GM18907 (cell line): Measurements from ENCODE around the gene LKAAEAR1.
"Not testable (repeated sequence)": the region's sequence is repeated elsewhere in the genome, so short reads cannot be mapped to it uniquely, and the experiment has no call there.

Experiments
- ATAC-seq: cut with Tn5 transposase; IDR thresholded peaks from one replicate; pipeline ENCODE4 v1.9.1; 2021; ENCODE audit warnings: mild to moderate bottlenecking, moderate library complexity; ENCODE audit not compliant: unreplicated experiment

Gene LKAAEAR1, protein sequence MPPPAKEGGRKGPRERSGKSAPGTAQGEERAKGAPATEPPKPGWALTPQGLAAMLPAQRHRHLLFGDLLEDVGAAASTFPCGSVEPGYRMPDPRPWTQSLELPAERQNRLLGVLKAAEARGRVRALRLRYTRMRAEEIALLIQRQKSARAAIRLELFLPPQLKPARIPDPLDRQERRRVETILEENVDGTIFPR

DNA sequence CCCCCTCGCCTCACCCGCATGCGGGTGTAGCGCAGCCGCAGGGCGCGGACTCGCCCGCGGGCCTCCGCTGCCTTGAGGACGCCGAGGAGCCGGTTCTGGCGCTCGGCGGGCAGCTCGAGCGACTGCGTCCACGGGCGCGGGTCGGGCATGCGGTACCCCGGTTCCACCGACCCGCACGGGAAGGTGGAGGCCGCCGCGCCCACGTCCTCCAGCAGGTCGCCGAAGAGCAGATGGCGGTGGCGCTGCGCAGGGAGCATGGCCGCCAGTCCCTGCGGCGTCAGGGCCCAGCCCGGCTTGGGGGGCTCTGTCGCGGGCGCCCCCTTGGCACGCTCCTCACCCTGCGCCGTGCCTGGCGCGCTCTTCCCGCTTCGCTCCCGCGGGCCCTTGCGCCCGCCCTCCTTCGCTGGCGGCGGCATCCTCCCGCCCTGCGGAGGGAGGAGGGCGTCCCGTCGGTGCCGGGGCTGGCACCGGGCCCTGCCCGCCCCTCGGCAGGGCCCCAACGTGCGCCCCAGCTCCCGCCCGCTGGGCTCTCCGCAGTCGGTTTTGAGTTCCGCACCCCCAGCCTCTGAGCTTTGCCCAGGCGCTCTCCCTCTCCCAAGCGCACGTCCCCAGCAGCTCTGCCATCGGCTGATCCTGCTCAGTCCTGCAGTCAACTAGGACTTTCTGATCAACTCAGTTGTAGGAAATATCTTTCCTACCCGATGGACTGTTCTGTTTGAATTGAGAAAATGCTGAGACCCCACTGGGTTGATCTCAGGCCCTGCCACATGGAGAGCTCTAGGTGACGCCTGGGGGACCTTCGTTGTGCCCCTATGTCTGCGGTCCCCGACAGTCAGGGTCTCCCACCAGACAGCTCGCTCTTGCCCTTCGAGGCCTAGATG, at the start of gene LKAAEAR1:
TSS of gene LKAAEAR1 (minus strand) at position 595 of the 881 bp plus-strand sequence. CDS start at position 416, 179 bp downstream.
- ATAC-seq, result no peak

DNA sequence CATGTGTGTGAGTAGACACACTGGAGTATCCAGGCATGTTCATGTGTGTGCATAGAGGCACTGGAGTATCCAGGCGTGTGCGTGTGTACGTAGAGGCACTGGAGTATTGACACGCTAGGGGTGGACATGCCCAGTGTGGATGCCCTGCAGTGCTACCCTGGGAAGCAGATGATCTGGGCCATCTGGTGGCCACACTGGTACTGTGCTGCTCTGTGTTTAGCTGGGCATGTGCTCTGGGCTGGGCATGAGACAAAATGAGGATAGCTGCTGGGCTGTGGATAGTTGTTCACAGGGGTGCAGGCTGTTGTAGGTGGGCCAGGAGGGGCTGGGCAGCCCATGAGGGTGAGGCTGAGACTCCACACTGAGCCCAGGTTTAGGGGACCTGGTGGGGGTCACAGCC, 47.2 kb upstream of the LKAAEAR1 start:
- no peak for ATAC-seq

- no peak for ATAC-seq
Observed at GRCh38 chr20:64130876-64131275, 46.7 kb upstream of the LKAAEAR1 start.

DNA sequence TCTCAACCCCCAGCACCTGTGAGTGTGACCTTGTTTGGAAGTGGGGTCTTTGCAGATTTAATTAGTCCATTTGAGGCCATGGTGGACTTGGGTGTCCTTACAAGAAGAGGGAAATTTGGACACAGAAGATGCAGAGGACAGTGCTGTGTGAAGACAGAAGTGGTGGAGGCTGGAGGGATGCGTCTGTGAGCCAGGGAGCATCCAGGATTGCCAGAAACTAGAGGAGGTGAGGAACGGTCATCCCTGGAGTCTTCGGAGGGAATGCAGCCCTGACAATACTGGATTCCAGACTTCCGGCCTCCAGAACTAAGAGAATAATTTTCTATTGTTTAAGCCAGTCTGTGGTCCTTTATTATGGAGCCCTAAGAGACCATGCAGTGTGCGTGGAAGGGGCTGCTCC, 46.1 kb upstream of the LKAAEAR1 start:
- ATAC-seq, result no peak

GRCh38 chr20:64129146-64129782, 45.1 kb upstream of the LKAAEAR1 start:
- ATAC-seq, result no peak

DNA sequence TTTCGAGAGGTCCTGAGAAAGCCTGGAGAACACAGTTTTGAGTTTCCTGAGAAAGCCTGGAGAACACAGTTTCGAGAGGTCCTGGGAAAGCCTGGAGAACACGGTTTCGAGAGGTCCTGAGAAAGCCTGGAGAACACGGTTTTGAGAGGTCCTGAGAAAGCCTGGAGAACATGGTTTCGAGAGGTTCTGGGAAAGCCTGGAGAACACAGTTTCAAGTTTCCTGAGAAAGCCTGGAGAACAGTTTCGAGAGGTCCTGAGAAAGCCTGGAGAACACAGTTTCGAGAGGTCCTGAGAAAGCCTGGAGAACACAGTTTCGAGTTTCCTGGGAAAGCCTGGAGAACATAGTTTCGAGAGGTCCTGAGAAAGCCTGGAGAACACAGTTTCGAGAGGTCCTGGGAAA, 39.3 kb upstream of the LKAAEAR1 start:
- ATAC-seq, result not testable (repeated sequence)

DNA sequence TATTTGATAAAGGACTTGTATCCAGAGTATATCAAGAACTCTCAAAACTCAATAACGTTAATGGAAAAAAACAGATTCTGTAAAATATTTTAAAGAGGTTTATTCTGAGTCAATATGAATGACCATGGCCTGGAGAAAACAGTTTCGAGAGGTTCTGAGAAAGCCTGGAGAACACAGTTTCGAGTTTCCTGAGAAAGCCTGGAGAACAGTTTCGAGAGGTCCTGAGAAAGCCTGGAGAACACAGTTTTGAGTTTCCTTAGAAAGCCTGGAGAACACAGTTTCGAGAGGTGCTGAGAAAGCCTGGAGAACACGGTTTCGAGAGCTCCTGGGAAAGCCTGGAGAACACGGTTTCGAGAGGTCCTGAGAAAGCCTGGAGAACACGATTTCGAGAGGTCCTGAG, 38.7 kb upstream of the LKAAEAR1 start:
- ATAC-seq, result not testable (repeated sequence)

GRCh38 chr20:64121586-64121985, 37.4 kb upstream of the LKAAEAR1 start:
- no peak for ATAC-seq

DNA sequence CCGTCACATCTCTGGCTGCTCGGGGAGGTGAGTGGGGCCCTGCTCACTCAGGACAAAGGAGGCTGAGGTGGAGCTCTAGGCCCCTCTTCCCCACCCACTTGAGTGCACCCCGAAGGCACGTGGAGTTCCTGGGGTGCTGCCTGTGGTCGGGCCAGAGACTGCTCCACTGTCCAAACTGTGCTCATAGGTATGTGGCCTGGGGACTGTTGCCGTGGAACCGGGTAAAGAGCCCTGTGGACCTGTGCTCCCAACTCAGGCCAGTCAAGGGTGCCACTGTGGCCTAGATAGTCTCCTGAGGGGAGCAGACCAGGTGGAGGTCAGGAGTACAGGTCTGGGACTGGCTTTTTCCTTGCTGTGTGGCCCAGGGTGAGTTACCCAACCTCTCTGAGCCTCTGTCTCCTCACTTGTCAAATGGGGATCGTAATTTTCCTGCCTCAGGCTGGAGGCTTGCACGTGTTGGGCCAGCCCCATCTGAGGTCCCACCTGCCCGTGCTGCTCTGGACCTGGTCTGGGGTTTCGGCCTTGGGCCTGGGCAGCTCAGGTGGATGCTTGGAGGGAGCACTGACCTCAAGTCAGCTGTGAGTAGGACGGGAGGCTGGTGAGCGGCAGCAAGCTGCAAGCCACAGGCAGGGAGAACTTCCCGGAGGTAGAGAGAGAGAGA, 35.6 kb upstream of the LKAAEAR1 start:
- ATAC-seq, result no peak

DNA sequence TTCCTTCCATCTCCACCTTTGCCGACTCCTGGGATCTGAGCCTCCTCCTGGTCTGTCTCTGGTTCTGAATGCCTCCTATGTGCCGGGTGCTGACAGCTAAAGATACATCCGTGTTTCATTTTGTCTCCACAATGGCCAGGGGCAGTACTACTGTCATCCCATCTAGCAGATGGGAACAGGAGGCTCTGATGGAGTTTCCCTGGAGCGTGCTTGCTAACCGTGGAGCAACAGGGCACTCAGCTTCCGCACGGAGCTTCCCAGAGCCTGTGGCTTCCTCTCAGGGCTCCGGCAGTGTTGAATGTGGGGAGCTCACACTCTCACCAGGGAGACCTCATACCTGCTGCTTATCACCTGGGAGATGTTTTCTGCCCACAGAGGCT, 35.1 kb upstream of the LKAAEAR1 start:
- no peak for ATAC-seq

DNA sequence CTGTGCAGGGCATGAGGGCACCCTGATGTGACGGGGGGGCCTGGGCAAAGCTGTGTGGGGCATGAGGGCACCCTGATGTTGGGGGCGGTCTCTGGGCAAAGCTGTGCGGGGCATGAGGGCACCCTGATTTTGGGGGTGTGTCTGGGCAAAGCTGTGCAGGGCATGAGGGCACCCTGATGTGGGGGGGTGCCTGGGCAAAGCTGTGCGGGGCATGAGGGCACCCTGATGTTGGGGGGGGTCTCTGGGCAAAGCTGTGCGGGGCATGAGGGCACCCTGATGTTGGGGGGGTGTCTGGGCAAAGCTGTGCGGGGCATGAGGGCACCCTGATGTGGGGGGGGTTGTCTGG, 33.2 kb upstream of the LKAAEAR1 start:
- not testable (repeated sequence) for ATAC-seq

DNA sequence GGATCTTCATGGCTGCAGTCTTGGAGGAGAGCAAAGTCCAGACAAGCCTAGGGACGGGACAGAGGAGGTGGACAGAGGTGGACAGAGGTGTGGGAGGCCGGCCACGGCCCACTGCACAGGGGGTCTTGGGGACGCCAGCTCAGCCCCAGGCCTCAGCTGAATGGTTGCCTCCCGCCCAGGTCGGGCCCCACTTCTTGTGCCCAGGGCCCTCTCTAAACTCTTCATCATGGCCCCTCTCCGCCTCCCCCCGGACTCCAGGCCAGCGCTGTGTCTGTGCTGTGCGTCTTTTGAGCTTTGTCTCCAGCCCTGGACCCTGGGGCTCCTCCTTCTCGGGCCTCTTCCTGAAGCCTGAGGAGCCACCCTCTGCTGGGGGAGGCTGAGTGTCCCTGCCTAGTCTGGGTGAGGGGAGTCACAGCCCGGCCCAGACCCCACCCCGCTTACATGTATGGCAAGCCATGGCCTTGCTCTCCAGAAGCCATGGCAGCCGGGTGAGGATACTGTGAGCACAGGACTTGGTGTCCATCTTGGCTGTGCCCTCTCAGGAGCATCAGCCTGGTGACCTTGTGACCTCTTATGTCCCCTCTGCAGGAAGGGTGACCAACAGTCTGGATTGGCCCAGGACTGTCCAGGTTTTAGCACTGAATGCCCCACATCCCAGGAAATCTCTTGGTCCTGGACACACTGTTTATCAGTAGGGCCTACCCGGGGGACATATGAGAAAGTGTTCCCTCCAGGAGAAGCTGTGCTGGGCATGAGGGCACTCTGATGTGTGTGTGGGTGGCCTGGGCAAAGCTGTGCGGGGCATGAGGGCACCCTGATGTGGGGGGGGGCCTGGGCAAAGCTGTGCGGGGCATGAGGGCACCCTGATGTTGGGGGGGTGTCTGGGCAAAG, 32.6 kb upstream of the LKAAEAR1 start:
- no peak for ATAC-seq

DNA sequence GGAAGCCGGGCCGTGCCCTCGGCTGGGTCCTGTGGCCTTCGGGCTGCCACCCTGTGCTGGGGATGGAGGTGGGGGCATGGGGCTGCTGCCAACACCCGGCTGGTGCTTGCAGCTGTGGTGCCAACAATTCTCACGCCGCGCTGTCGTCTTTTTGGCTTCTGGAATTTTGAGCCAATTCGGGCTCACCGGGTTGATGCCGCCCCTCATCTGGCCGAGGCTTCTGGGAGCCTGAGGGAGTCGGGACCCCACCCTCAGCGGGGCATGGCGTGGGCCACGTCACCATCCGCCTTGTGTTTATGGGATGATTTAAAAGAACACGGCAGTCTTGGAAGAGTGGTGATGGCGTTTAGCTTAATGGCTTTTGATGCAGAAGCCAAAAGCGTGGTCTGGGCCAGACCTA, 31.8 kb upstream of the LKAAEAR1 start:
- ATAC-seq, result no peak

- ATAC-seq, result no peak
Observed at GRCh38 chr20:64115171-64115911, 31.1 kb upstream of the LKAAEAR1 start.

GRCh38 chr20:64114356-64114971, 30.3 kb upstream of the LKAAEAR1 start:
- ATAC-seq, result no peak

DNA sequence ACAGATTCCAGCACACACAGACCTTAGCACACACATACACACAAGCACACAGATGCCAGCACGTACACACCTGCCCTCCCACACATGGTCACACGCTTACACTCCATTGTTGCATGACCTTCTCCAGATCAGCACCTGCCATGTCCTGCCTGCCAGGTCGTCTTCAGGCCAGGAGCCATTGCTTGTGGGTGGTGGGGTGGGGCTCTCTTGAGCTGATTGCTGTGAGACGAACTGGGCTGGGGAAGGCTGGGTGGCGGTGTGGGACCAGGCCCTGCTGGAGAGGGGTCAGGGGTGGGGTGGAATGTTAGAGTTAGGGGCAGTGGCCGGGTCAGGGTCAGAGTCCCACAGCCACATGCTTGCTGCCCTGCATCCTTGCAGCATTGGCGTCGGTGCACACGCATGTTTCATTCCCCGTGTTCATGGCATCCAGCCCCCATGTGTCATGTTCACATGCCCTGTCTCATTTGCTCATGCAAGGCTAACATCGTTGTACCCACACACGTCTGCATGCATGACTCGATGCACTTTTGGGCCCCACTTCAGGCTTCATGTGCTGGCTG, 29.7 kb upstream of the LKAAEAR1 start:
- no peak for ATAC-seq

- ATAC-seq, result no peak
Observed at GRCh38 chr20:64113444-64113775, 29.2 kb upstream of the LKAAEAR1 start.

DNA sequence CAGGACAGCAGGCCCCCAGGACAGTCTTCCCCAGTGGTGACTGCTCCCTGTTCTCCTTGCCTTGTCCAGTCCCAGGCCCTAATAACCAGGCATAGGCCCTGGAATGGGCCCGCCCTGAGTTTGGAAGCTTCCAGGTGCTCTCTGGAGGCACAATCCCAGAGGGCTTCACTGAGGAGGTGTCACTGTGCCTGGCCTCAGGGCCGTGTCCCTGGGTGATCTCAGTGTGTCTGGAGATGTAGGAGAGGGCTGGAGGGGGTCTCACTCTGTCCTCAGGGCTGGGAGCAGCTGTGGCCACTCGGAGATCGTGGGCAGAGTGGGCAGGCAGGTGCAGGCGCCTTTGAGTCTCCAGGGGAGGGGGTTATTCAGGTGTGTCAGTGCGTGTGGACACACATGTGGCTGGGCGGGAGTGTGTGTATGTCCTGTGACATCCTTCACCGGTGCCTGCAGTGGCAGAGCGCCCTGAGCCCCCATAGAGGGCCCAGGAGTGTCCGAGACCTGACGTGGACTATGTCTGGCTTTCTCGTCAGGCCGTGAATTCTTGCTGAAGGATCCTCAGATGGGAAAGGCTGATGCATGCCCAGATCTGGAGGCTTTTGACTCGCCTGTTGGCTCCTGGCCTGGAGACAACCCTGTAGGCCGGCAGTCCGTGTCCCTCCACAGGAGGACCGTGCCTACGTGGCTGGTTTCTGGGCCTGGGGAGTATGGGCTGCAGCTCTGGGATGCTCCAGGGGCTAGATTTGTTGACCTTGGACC, 28.7 kb upstream of the LKAAEAR1 start:
- ATAC-seq, result no peak
